Cardiac fibroblast (primary cell): Measurements from ENCODE around the gene CCDC73.
A peak's percentile ranks its signal among the peaks of the same experiment; 100 is the strongest.
"Not testable (repeated sequence)": the region's sequence is repeated elsewhere in the genome, so short reads cannot be mapped to it uniquely, and the experiment has no call there.

Experiments used
- DNase-seq, 2 donors: peaks; one replicate each; pipeline versions ENCODE4 v3.0.0 to v3.0.0-alpha.2; 2010; ENCODE audit warnings: low read depth in 2 of 2
- H3K4me3 ChIP-seq, 2 donors: replicated peaks in 1 of 2; 1 replicate in 1 of 2; 2 replicates in 1 of 2; pipeline ENCODE4 v1.5.1; 2011; ENCODE audit warnings: low read depth in 2 of 2, low read length in 2 of 2, mild to moderate bottlenecking in 2 of 2, moderate library complexity in 1 of 2
- CTCF ChIP-seq: IDR thresholded peaks from one replicate; pipeline ENCODE4 v1.5.1; 2011; ENCODE audit warnings: low read depth, mild to moderate bottlenecking, low read length, inconsistent platforms

The CCDC73 gene

GRCh38 chr11:32610797-32611352 lies 183.6 kb downstream of the CCDC73 start:
- no peak for TF ChIP-seq CTCF
- DNase-seq, result no peak
- H3K4me3 ChIP-seq, result no peak overlapping the region

- not testable (repeated sequence) for H3K4me3 ChIP-seq, DNase-seq
These were observed 185.6 kb downstream of the CCDC73 start for GRCh38 chr11:32608826-32609225.

- no peak overlapping the region for H3K4me3 ChIP-seq
- TF ChIP-seq CTCF, result no peak
These were observed 188.2 kb downstream of the CCDC73 start for GRCh38 chr11:32606220-32606619.

GRCh38 chr11:32602657-32603415 lies 191.6 kb downstream of the CCDC73 start:
- no peak for TF ChIP-seq CTCF
- no peak overlapping the region for H3K4me3 ChIP-seq
- DNase-seq, result peak; percentile 57 to 61

More at GRCh38 chr11:32606220-32606619, 188.2 kb downstream of the CCDC73 start:
- no peak for DNase-seq

- TF ChIP-seq CTCF, result no peak
- no peak overlapping the region for H3K4me3 ChIP-seq
- DNase-seq, result no peak
These were observed 196.5 kb downstream of the CCDC73 start for GRCh38 chr11:32597921-32598320.

GRCh38 chr11:32596114-32596513 lies 198.3 kb downstream of the CCDC73 start:
- H3K4me3 ChIP-seq, result not testable (repeated sequence)

GRCh38 chr11:32594272-32594671 lies 200.2 kb downstream of the CCDC73 start:
- H3K4me3 ChIP-seq, result no peak overlapping the region
- TF ChIP-seq CTCF, result no peak
- DNase-seq, result no peak

More at GRCh38 chr11:32596114-32596513, 198.3 kb downstream of the CCDC73 start:
- not testable (repeated sequence) for DNase-seq
